K562 (cell line): Measurements from ENCODE around the gene LRRC8A. TPM values are rescaled to one million over a fixed set of nuclear protein-coding genes. Genes with fewer than 3 reads are reported as not detected.

Source experiments
- CHAMP1 ChIP-seq: fragments of 450-650 bp; IDR thresholded peaks from 2 replicates; pipeline ENCODE4 v1.6.1; 2016; ENCODE audit warnings: mild to moderate bottlenecking
- ELK1 ChIP-seq: sonication (generic); formaldehyde crosslinking; IDR thresholded peaks from 2 replicates; pipeline ENCODE4 v1.8.1; 2022; ENCODE audit warnings: missing genetic modification reagents
- MTA1 ChIP-seq: fragments of 450-650 bp; IDR thresholded peaks from 2 replicates; pipeline ENCODE4 v1.6.1; 2017; ENCODE audit warnings: borderline replicate concordance
- POLR3G ChIP-seq: IDR thresholded peaks from 2 replicates; pipeline ENCODE4 v1.6.1; 2011; ENCODE audit not compliant: insufficient read length, insufficient replicate concordance; ENCODE audit errors: extremely low read depth
- PRMT5 ChIP-seq: sonication (generic); formaldehyde crosslinking; IDR thresholded peaks from 2 replicates; pipeline ENCODE4 v1.5.0; 2020; ENCODE audit warnings: missing genetic modification reagents
- SAP30 ChIP-seq: fragments of 200-600 bp; sonication (generic); IDR thresholded peaks from 2 replicates; pipeline ENCODE4 v1.6.1; 2012; ENCODE audit warnings: borderline replicate concordance, low read depth, mild to moderate bottlenecking, moderate library complexity, low read length, control low read depth, inconsistent platforms; ENCODE audit not compliant: insufficient read depth, poor library complexity, severe bottlenecking
- SMARCA5 ChIP-seq: fragments of 450-650 bp; IDR thresholded peaks from 2 replicates; pipeline ENCODE4 v1.6.1; 2016
- ZBTB40 ChIP-seq, 2 experiments: fragments of 450-650 bp in 1 of 2; sonication (generic) in 1 of 2; formaldehyde crosslinking in 1 of 2; IDR thresholded peaks; 2 replicates each; pipeline versions ENCODE4 v1.7.1 to v1.9.0; 2016 to 2022; ENCODE audit warnings: inconsistent platforms in 1 of 2, mild to moderate bottlenecking in 1 of 2, missing genetic modification reagents in 1 of 2
- ZSCAN32 ChIP-seq: fragments of 450-650 bp; formaldehyde crosslinking; IDR thresholded peaks from 2 replicates; pipeline ENCODE4 v1.4.0; 2020; ENCODE audit warnings: mild to moderate bottlenecking, moderate library complexity
- polyA plus RNA-seq, 8 experiments: library from polyadenylated mRNA; depleted of rRNA in 4 of 8; stranded (reverse) in 5 of 8; unstranded in 3 of 8; fragments of >200 nt; fragmentation: Nextera tagmentation in 2 of 8; fragmentation: Illumina TruSeq in 1 of 8; extraction: Ambion mirVana in 2 of 8; extraction: Trizol in 1 of 8; gene quantifications; 2 replicates each; pipeline versions ENCODE4 v1.2.1 to v1.2.3, GENCODE V29; 2011 to 2014; ENCODE audit warnings: inconsistent platforms in 1 of 8, missing spikeins in 1 of 8
- total RNA-seq, 7 experiments: library from RNA; depleted of rRNA in 6 of 7; stranded (reverse); fragments of >200 nt in 6 of 7; fragmentation: Illumina TruSeq in 2 of 7; extraction: Trizol in 2 of 7; gene quantifications; 2 replicates each; pipeline versions ENCODE4 v1.2.1 to v1.2.3, GENCODE V29; 2011 to 2021; ENCODE audit warnings: low replicate concordance in 1 of 7
- TF ChIP-seq, protein P1 (sequence below): fragments of 450-650 bp; formaldehyde crosslinking; IDR thresholded peaks from 2 replicates; pipeline ENCODE4 v1.4.0; 2022; ENCODE audit warnings: missing genetic modification characterization
- TF ChIP-seq, protein P2 (sequence below): IDR thresholded peaks from 2 replicates; pipeline ENCODE4 v1.6.1; 2014; ENCODE audit warnings: antibody characterized with exemption

Gene LRRC8A
- total and polyA plus RNA-seq, 9 of the 15 experiments (the other 6 are each of a cell fraction or from before 2014, with no cell fraction given), result 2.9 to 24.7 (median 8.9) TPM

- TF ChIP-seq ELK1 (CRISPR knock-in tag), result no peak
- no peak for TF ChIP-seq CHAMP1
- TF ChIP-seq SMARCA5, result no peak
- TF ChIP-seq, protein P1, sequence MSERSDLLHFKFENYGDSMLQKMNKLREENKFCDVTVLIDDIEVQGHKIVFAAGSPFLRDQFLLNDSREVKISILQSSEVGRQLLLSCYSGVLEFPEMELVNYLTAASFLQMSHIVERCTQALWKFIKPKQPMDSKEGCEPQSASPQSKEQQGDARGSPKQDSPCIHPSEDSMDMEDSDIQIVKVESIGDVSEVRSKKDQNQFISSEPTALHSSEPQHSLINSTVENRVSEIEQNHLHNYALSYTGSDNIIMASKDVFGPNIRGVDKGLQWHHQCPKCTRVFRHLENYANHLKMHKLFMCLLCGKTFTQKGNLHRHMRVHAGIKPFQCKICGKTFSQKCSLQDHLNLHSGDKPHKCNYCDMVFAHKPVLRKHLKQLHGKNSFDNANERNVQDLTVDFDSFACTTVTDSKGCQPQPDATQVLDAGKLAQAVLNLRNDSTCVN (CRISPR knock-in tag), result no peak
- TF ChIP-seq PRMT5, result no peak
- TF ChIP-seq SAP30, result no peak
- TF ChIP-seq, protein P2, sequence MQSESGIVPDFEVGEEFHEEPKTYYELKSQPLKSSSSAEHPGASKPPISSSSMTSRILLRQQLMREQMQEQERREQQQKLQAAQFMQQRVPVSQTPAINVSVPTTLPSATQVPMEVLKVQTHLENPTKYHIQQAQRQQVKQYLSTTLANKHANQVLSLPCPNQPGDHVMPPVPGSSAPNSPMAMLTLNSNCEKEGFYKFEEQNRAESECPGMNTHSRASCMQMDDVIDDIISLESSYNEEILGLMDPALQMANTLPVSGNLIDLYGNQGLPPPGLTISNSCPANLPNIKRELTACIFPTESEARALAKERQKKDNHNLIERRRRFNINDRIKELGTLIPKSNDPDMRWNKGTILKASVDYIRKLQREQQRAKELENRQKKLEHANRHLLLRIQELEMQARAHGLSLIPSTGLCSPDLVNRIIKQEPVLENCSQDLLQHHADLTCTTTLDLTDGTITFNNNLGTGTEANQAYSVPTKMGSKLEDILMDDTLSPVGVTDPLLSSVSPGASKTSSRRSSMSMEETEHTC, result no peak
- no peak for TF ChIP-seq ZBTB40 (IDR thresholded peaks at IDR 0.05)
- TF ChIP-seq ZBTB40 (CRISPR knock-in tag; IDR thresholded peaks at IDR 0.05), result no peak
- no peak for TF ChIP-seq ZSCAN32 (CRISPR knock-in tag)
- peak; percentile 54; the same call in 1 of the 2 replicates for TF ChIP-seq MTA1
- TF ChIP-seq POLR3G, result no peak
These were observed 36.6 kb upstream of the LRRC8A start (continued) for GRCh38 chr9:128845186-128845931.
